Thyroid gland (tissue), 4 donors: ENCODE results near the gene AMFR. TPM values are rescaled to one million over a fixed set of nuclear protein-coding genes. Genes with fewer than 3 reads are reported as not detected.
"Not testable (repeated sequence)": the region's sequence is repeated elsewhere in the genome, so short reads cannot be mapped to it uniquely, and the experiment has no call there.

Source experiments
- DNase-seq, 2 donors: peaks; one replicate each; pipeline ENCODE4 v3.0.0-alpha.2; 2019
- H3K27ac ChIP-seq, 3 donors: fragments of 200-600 bp; sonication (generic); 1 replicate in 2 of 3; 2 replicates in 1 of 3; pipeline ENCODE4 v1.5.1; 2016 to 2019; ENCODE audit warnings: mild to moderate bottlenecking in 1 of 3, moderate library complexity in 1 of 3
- H3K27me3 ChIP-seq: fragments of 200-600 bp; sonication (generic); one replicate; pipeline ENCODE4 v1.5.1; 2019
- H3K36me3 ChIP-seq, 2 donors: fragments of 200-600 bp; sonication (generic); one replicate each; pipeline ENCODE4 v1.5.1; 2016 to 2019
- H3K4me1 ChIP-seq, 2 donors: fragments of 200-600 bp; sonication (generic); one replicate each; pipeline ENCODE4 v1.5.1; 2017 to 2019
- H3K4me3 ChIP-seq, 3 donors: fragments of 200-600 bp; sonication (generic); replicated peaks in 1 of 3; 1 replicate in 2 of 3; 2 replicates in 1 of 3; pipeline ENCODE4 v1.5.1; 2016; ENCODE audit warnings: mild to moderate bottlenecking in 1 of 3
- H3K9me3 ChIP-seq: fragments of 200-600 bp; sonication (generic); one replicate; pipeline ENCODE4 v1.5.1; 2017
- CTCF ChIP-seq, 6 experiments: fragments of 200-600 bp in 3 of 6; fragments of 450-650 bp in 3 of 6; sonication (generic) in 3 of 6; IDR thresholded peaks; one replicate each; pipeline ENCODE4 v1.5.1; 2016 to 2019; ENCODE audit warnings: antibody characterized with exemption in 6 of 6, mild to moderate bottlenecking in 2 of 6, inconsistent platforms in 1 of 6, moderate library complexity in 1 of 6
- POLR2A ChIP-seq, 2 donors: fragments of 450-650 bp; IDR thresholded peaks; one replicate each; pipeline ENCODE4 v1.6.1; 2017; ENCODE audit warnings: antibody characterized with exemption in 2 of 2, mild to moderate bottlenecking in 2 of 2, moderate library complexity in 1 of 2
- WGBS, 2 donors: methylation state at CpG; one replicate each; pipeline ENCODE4 v1.1.5; 2017; 5-methylcytosine and 5-hydroxymethylcytosine counted together
- intact Hi-C: fragments of 100-400 bp; cut with DNase I; formaldehyde crosslinking; loops from one replicate; pipeline ENCODE4 v1.15.1; 2023
- total RNA-seq, 4 donors: library from RNA; depleted of rRNA; stranded (reverse); fragments of >200 nt; gene quantifications; one replicate each; pipeline ENCODE4 v1.2.3, GENCODE V29; 2016

The AMFR gene
- total RNA-seq, 4 donors from 2014 or later: 130 to 167 (median 146) TPM

- Histone ChIP-seq H3K4me1 (no peaks in the 10 kb centered on the region), H3K27ac (no peak overlapping the region), H3K27me3 (no peaks in the 10 kb centered on the region), H3K4me3 (no peak overlapping the region), H3K36me3 (peaks cover 35 to 44% of the 10 kb centered on the region in 2 donors), H3K9me3 (no peaks in the 10 kb centered on the region)
- intact Hi-C loops: no loop called here
- TF ChIP-seq POLR2A (IDR thresholded peaks at IDR 0.05): no peak
- no peak for TF ChIP-seq CTCF (IDR thresholded peaks at IDR 0.05)
- 95 to 96% methylated on average over 4 of the region's 4 CpGs for WGBS, 2 donors
- no peak for DNase-seq
These were observed 41.1 kb downstream of the AMFR start for GRCh38 chr16:56384074-56384721.

GRCh38 chr16:56382901-56383355, 42.4 kb downstream of the AMFR start:
- intact Hi-C loops: no loop called here
- Histone ChIP-seq H3K9me3 (no peaks in the 10 kb centered on the region), H3K4me3 (no peak overlapping the region), H3K4me1 (no peaks in the 10 kb centered on the region), H3K36me3 (peaks cover 32 to 34% of the 10 kb centered on the region in 2 donors), H3K27ac (no peak overlapping the region), H3K27me3 (no peaks in the 10 kb centered on the region)
- DNase-seq: no peak
- no peak for TF ChIP-seq CTCF (IDR thresholded peaks at IDR 0.05)
- TF ChIP-seq POLR2A (IDR thresholded peaks at IDR 0.05): no peak
- WGBS, 2 donors: 84 to 93% methylated on average over 5 of the region's 5 CpGs

GRCh38 chr16:56382459-56382858, 42.9 kb downstream of the AMFR start:
- peaks cover 28 to 31% of the 10 kb centered on the region in 2 donors for H3K36me3 ChIP-seq
- intact Hi-C loops: no loop called here
- H3K9me3 ChIP-seq: no peaks in the 10 kb centered on the region
- no peak overlapping the region for H3K27ac ChIP-seq
- DNase-seq: no peak
- TF ChIP-seq CTCF (IDR thresholded peaks at IDR 0.05) (no peak), POLR2A (IDR thresholded peaks at IDR 0.05) (no peak)
- H3K27me3 ChIP-seq: no peaks in the 10 kb centered on the region
- WGBS, 2 donors: 92 to 95% methylated on average over 4 of the region's 4 CpGs
- no peaks in the 10 kb centered on the region for H3K4me1 ChIP-seq
- H3K4me3 ChIP-seq: no peak overlapping the region

- H3K9me3 ChIP-seq, intact Hi-C loops, H3K27me3 ChIP-seq, H3K27ac ChIP-seq, H3K4me1 ChIP-seq, H3K4me3 ChIP-seq, DNase-seq: not testable (repeated sequence)
- 93 to 97% methylated on average over 3 of the region's 3 CpGs for WGBS, 2 donors
- H3K36me3 ChIP-seq: peaks cover 24 to 27% of the 10 kb centered on the region in 2 donors
These were observed 44.4 kb downstream of the AMFR start for GRCh38 chr16:56380778-56381485.

- intact Hi-C loops, H3K27ac ChIP-seq, H3K27me3 ChIP-seq, H3K4me3 ChIP-seq, H3K4me1 ChIP-seq, DNase-seq, H3K9me3 ChIP-seq: not testable (repeated sequence)
- WGBS, 2 donors: 97 to 98% methylated on average over 6 of the region's 6 CpGs
- H3K36me3 ChIP-seq: peaks cover 14 to 17% of the 10 kb centered on the region in 2 donors
These were observed 46.3 kb downstream of the AMFR start for GRCh38 chr16:56379044-56379443.

GRCh38 chr16:56375792-56376191, 49.6 kb downstream of the AMFR start:
- H3K4me1 ChIP-seq, DNase-seq, H3K27ac ChIP-seq, H3K36me3 ChIP-seq, H3K9me3 ChIP-seq, H3K4me3 ChIP-seq, intact Hi-C loops, H3K27me3 ChIP-seq: not testable (repeated sequence)
- 91 to 92% methylated on average over 6 of the region's 6 CpGs for WGBS, 2 donors
